ENCODE measurements around the gene TNP1. TPM values are rescaled to one million over a fixed set of nuclear protein-coding genes. Genes with fewer than 3 reads are reported as not detected.
A peak's percentile ranks its signal among the peaks of the same experiment; 100 is the strongest.

Gene TNP1
- total RNA-seq, 1 donor from 2014 or later: not detected

GRCh38 chr2:216845426-216845825 is 14.4 kb downstream of the TNP1 start:
- Histone ChIP-seq H3K9me3 (replicated peaks) (no peaks in the 10 kb centered on the region), H3K27ac (replicated peaks) (no peak overlapping the region), H3K27me3 (ENCODE audit: low read depth) (no peaks in the 10 kb centered on the region), H3K36me3 (no peaks in the 10 kb centered on the region), H3K4me1 (peaks cover 43% of the 10 kb centered on the region), H3K4me3 (no peak overlapping the region)
- DNase-seq: no peak
- intact Hi-C loops (cut with micrococcal nuclease): no loop called here
- no peak for TF ChIP-seq CTCF (IDR thresholded peaks at IDR 0.05; ENCODE audit: borderline replicate concordance)

- peak; percentile 68 for DNase-seq
- H3K27ac ChIP-seq (replicated peaks): peak overlapping the region; percentile 3
Measured at GRCh38 chr2:216842636-216843035, 17.2 kb downstream of the TNP1 start.

GRCh38 chr2:216839688-216840087 is 20.2 kb downstream of the TNP1 start:
- Histone ChIP-seq H3K9me3 (replicated peaks) (no peaks in the 10 kb centered on the region), H3K27me3 (ENCODE audit: low read depth) (no peaks in the 10 kb centered on the region), H3K27ac (replicated peaks) (peak overlapping the region; percentile 53), H3K4me3 (no peak overlapping the region), H3K36me3 (no peaks in the 10 kb centered on the region), H3K4me1 (peaks cover 33% of the 10 kb centered on the region)
- no peak for TF ChIP-seq CTCF (IDR thresholded peaks at IDR 0.05; ENCODE audit: borderline replicate concordance)
- intact Hi-C loops (cut with micrococcal nuclease): no loop called here
- DNase-seq: no peak

More at GRCh38 chr2:216842636-216843035, 17.2 kb downstream of the TNP1 start:
- H3K4me3 ChIP-seq: no peak overlapping the region
- no peaks in the 10 kb centered on the region for H3K27me3 ChIP-seq (ENCODE audit: low read depth)
- intact Hi-C loops (cut with micrococcal nuclease): no loop called here
- no peaks in the 10 kb centered on the region for H3K9me3 ChIP-seq (replicated peaks)
- peaks cover 33% of the 10 kb centered on the region for H3K4me1 ChIP-seq
- no peaks in the 10 kb centered on the region for H3K36me3 ChIP-seq
- TF ChIP-seq CTCF (IDR thresholded peaks at IDR 0.05; ENCODE audit: borderline replicate concordance): no peak

- DNase-seq: peak; percentile 40
- H3K27ac ChIP-seq (replicated peaks): peak overlapping the region; percentile 67
- intact Hi-C loops (cut with micrococcal nuclease): no loop called here
Measured at GRCh38 chr2:216838151-216838550, 21.7 kb downstream of the TNP1 start.

GRCh38 chr2:216837740-216838139 is 22.1 kb downstream of the TNP1 start:
- no peaks in the 10 kb centered on the region for H3K9me3 ChIP-seq (replicated peaks)
- intact Hi-C loops (cut with micrococcal nuclease): no loop called here
- peak overlapping the region; percentile 67 for H3K27ac ChIP-seq (replicated peaks)
- DNase-seq: no peak
- H3K4me3 ChIP-seq: no peak overlapping the region
- H3K36me3 ChIP-seq: no peaks in the 10 kb centered on the region
- no peak for TF ChIP-seq CTCF (IDR thresholded peaks at IDR 0.05; ENCODE audit: borderline replicate concordance)
- no peaks in the 10 kb centered on the region for H3K27me3 ChIP-seq (ENCODE audit: low read depth)
- H3K4me1 ChIP-seq: peaks cover 16% of the 10 kb centered on the region

More at GRCh38 chr2:216838151-216838550, 21.7 kb downstream of the TNP1 start:
- no peaks in the 10 kb centered on the region for H3K27me3 ChIP-seq (ENCODE audit: low read depth)
- no peaks in the 10 kb centered on the region for H3K36me3 ChIP-seq
- H3K9me3 ChIP-seq (replicated peaks): no peaks in the 10 kb centered on the region
- no peak for TF ChIP-seq CTCF (IDR thresholded peaks at IDR 0.05; ENCODE audit: borderline replicate concordance)
- no peak overlapping the region for H3K4me3 ChIP-seq
- H3K4me1 ChIP-seq: peaks cover 20% of the 10 kb centered on the region
